Activated effector memory CD4-positive, alpha-beta T cell treated with Interleukin-2 at 50 U/mL for 16 hours (primary cell): Measurements from ENCODE around the gene SCO1.
A peak's percentile ranks its signal among the peaks of the same experiment; 100 is the strongest.

Experiments used
- DNase-seq: peaks from one replicate; pipeline ENCODE4 v3.0.0-alpha.2; 2020

The SCO1 gene

GRCh38 chr17:10651927-10652326, 45.4 kb downstream of the SCO1 start:
- no peak for DNase-seq

- DNase-seq: no peak
These were observed 47.7 kb downstream of the SCO1 start for GRCh38 chr17:10649602-10650001.

GRCh38 chr17:10648956-10649355, 48.4 kb downstream of the SCO1 start:
- DNase-seq: no peak

- no peak for DNase-seq
These were observed 49.0 kb downstream of the SCO1 start for GRCh38 chr17:10648381-10648780.

- peak; percentile 49 for DNase-seq
These were observed 50.8 kb downstream of the SCO1 start for GRCh38 chr17:10646392-10646990.

- no peak for DNase-seq
These were observed 56.9 kb downstream of the SCO1 start for GRCh38 chr17:10640475-10640874.

GRCh38 chr17:10638151-10638550, 59.2 kb downstream of the SCO1 start:
- DNase-seq: no peak

- no peak for DNase-seq
These were observed 62.0 kb downstream of the SCO1 start for GRCh38 chr17:10635290-10635689.

- no peak for DNase-seq
These were observed 63.5 kb downstream of the SCO1 start for GRCh38 chr17:10633738-10634379.

- DNase-seq: no peak
These were observed 65.6 kb downstream of the SCO1 start for GRCh38 chr17:10631701-10632100.

- no peak for DNase-seq
These were observed 66.2 kb downstream of the SCO1 start for GRCh38 chr17:10631048-10631700.

GRCh38 chr17:10629706-10630105, 67.6 kb downstream of the SCO1 start:
- DNase-seq: no peak

GRCh38 chr17:10628756-10629155, 68.6 kb downstream of the SCO1 start:
- DNase-seq: no peak

- DNase-seq: no peak
These were observed 70.9 kb downstream of the SCO1 start for GRCh38 chr17:10626390-10626789.

GRCh38 chr17:10624969-10625368, 72.4 kb downstream of the SCO1 start:
- DNase-seq: no peak

GRCh38 chr17:10623737-10624338, 73.5 kb downstream of the SCO1 start:
- DNase-seq: no peak

- DNase-seq: no peak
These were observed 74.5 kb downstream of the SCO1 start for GRCh38 chr17:10622617-10623485.
